IMR-90 (cell line): ENCODE results near the gene DPCD. TPM values are rescaled to one million over a fixed set of nuclear protein-coding genes. Genes with fewer than 3 reads are reported as not detected.

ENCODE experiments used
- ATAC-seq: fragments of 200-7000 bp; cut with Tn5 transposase; 2 replicates; pipeline ENCODE4 v1.9.1; 2020; ENCODE audit warnings: low read depth, mild to moderate bottlenecking, moderate library complexity
- BruUV-seq: library from RNA; stranded (reverse); fragments of 400-500 nt; replicated peaks from 2 replicates; lab custom pipeline; 2021; lab: Mats Ljungman, UMichigan
- CTCF ChIA-PET: fragments of 300-600 bp; formaldehyde crosslinking; extraction: SDS; loops from one replicate; lab custom pipeline; 2021; ENCODE audit warnings: antibody characterized with exemption; lab: Yijun Ruan, JAX
- POLR2A ChIA-PET: fragments of 300-600 bp; sonication (Branson Sonifier 250); formaldehyde crosslinking; loops from one replicate; lab custom pipeline; 2022; ENCODE audit warnings: antibody characterized with exemption; ENCODE audit not compliant: unreplicated experiment; lab: Charles Lee
- DNase-seq: peaks from one replicate; pipeline ENCODE4 v3.0.0; 2013
- H2AFZ ChIP-seq: replicated peaks from 2 replicates; pipeline ENCODE3; 2013; ENCODE audit warnings: low read length, mild to moderate bottlenecking; ENCODE audit not compliant: poor library complexity
- H2AK5ac ChIP-seq: 2 replicates; pipeline ENCODE4 v1.6.1; 2013; ENCODE audit warnings: low read depth, low read length, inconsistent platforms
- H2AK9ac ChIP-seq: replicated peaks from 2 replicates; pipeline ENCODE3; 2013; ENCODE audit warnings: mild to moderate bottlenecking, low read depth, low read length, moderate library complexity; ENCODE audit not compliant: poor library complexity
- H2BK120ac ChIP-seq: 2 replicates; pipeline ENCODE4 v1.6.1; 2013; ENCODE audit warnings: low read depth, low read length, inconsistent platforms
- H2BK15ac ChIP-seq: 3 replicates; pipeline ENCODE4 v1.6.1; 2013; ENCODE audit warnings: low read depth, low read length, inconsistent platforms
- H2BK20ac ChIP-seq: 2 replicates; pipeline ENCODE4 v1.6.1; 2013; ENCODE audit warnings: low read depth, mild to moderate bottlenecking, inconsistent platforms, low read length, moderate library complexity
- H2BK5ac ChIP-seq: 2 replicates; pipeline ENCODE4 v1.6.1; 2013; ENCODE audit warnings: mild to moderate bottlenecking, low read depth, low read length, inconsistent platforms; ENCODE audit not compliant: poor library complexity, severe bottlenecking
- H3K14ac ChIP-seq: replicated peaks from 2 replicates; pipeline ENCODE4 v1.6.1; 2013; ENCODE audit warnings: low read depth, low read length, inconsistent platforms
- H3K18ac ChIP-seq: 2 replicates; pipeline ENCODE4 v1.6.1; 2013; ENCODE audit warnings: low read depth, low read length, control low read depth
- H3K23ac ChIP-seq: 2 replicates; pipeline ENCODE4 v1.6.1; 2013; ENCODE audit warnings: low read depth, low read length, inconsistent platforms
- H3K27ac ChIP-seq: 2 replicates; pipeline ENCODE4 v1.5.1; 2013; ENCODE audit warnings: mild to moderate bottlenecking, control low read depth, low read length; ENCODE audit not compliant: insufficient read depth
- H3K27me3 ChIP-seq: 2 replicates; pipeline ENCODE4 v1.6.1; 2013; ENCODE audit warnings: low read length; ENCODE audit not compliant: control insufficient read depth, insufficient read depth
- H3K36me3 ChIP-seq: 2 replicates; pipeline ENCODE4 v1.6.1; 2013; ENCODE audit warnings: low read length, mixed read lengths; ENCODE audit not compliant: control insufficient read depth, insufficient read depth
- H3K4ac ChIP-seq: 2 replicates; pipeline ENCODE4 v1.6.1; 2013; ENCODE audit warnings: low read depth, low read length, inconsistent platforms
- H3K4me1 ChIP-seq: 2 replicates; pipeline ENCODE4 v1.6.1; 2013; ENCODE audit warnings: low read length, mixed read lengths; ENCODE audit not compliant: control insufficient read depth, insufficient read depth
- H3K4me2 ChIP-seq: 2 replicates; pipeline ENCODE4 v1.6.1; 2013; ENCODE audit warnings: low read depth, mild to moderate bottlenecking, control low read depth, low read length, moderate library complexity
- H3K4me3 ChIP-seq: 2 replicates; pipeline ENCODE4 v1.5.1; 2013; ENCODE audit warnings: low read depth, mild to moderate bottlenecking, control low read depth, low read length, moderate library complexity; ENCODE audit not compliant: insufficient read depth
- H3K56ac ChIP-seq: 2 replicates; pipeline ENCODE4 v1.6.1; 2013; ENCODE audit warnings: low read length, inconsistent platforms; ENCODE audit not compliant: insufficient read depth; ENCODE audit errors: extremely low read depth
- H3K79me1 ChIP-seq, 2 experiments: 2 replicates each; pipeline ENCODE4 v1.6.1; 2013; ENCODE audit warnings: low read length in 2 of 2, inconsistent platforms in 1 of 2, low read depth in 1 of 2
- H3K9ac ChIP-seq: 2 replicates; pipeline ENCODE4 v1.6.1; 2013; ENCODE audit warnings: low read depth, low read length, control low read depth
- H3K9me1 ChIP-seq: 2 replicates; pipeline ENCODE4 v1.6.1; 2013; ENCODE audit warnings: low read length, inconsistent platforms; ENCODE audit not compliant: insufficient read depth
- H3K9me3 ChIP-seq: 2 replicates; pipeline ENCODE4 v1.6.1; 2013; ENCODE audit warnings: low read length; ENCODE audit not compliant: control insufficient read depth, insufficient read depth
- H4K20me1 ChIP-seq: 2 replicates; pipeline ENCODE4 v1.6.1; 2013; ENCODE audit warnings: low read length, inconsistent platforms; ENCODE audit not compliant: insufficient read depth
- H4K5ac ChIP-seq: 2 replicates; pipeline ENCODE4 v1.6.1; 2013; ENCODE audit warnings: mild to moderate bottlenecking, low read depth, low read length, control low read depth
- H4K8ac ChIP-seq, 2 experiments: 2 replicates each; pipeline ENCODE4 v1.6.1; 2013; ENCODE audit warnings: low read depth in 2 of 2, low read length in 2 of 2, control low read depth in 1 of 2, inconsistent platforms in 1 of 2
- H4K91ac ChIP-seq: 2 replicates; pipeline ENCODE4 v1.6.1; 2013; ENCODE audit warnings: low read depth, low read length, inconsistent platforms; ENCODE audit not compliant: insufficient read depth
- CEBPB ChIP-seq: IDR thresholded peaks from 2 replicates; pipeline ENCODE4 v1.6.1; 2012; ENCODE audit warnings: low read depth, low read length, improper control_type of control experiment
- WGBS, 2 experiments: methylation state at CpG; one replicate each; pipeline versions ENCODE4 v1.1.5 to v1.1.7; 2013; ENCODE audit warnings: missing lambda C conversion rate in 2 of 2; ENCODE audit not compliant: insufficient read length in 1 of 2; ENCODE audit errors: extremely low coverage in 2 of 2; 5-methylcytosine and 5-hydroxymethylcytosine counted together
- dilution Hi-C: fragments of 300-500 bp; cut with HindIII; formaldehyde crosslinking; loops from one replicate; pipeline ENCODE4 v1.14.3; 2018; ENCODE audit warnings: low sequenced_read_pairs; ENCODE audit not compliant: unreplicated experiment
- in situ Hi-C: fragments of 300-500 bp; cut with MboI; formaldehyde crosslinking; loops from 3 replicates; pipeline ENCODE4 v1.14.3; 2019; ENCODE audit warnings: low sequenced_read_pairs, inconsistent platforms, mixed read lengths
- intact Hi-C: fragments of 100-400 bp; cut with micrococcal nuclease; formaldehyde crosslinking; loops from 2 replicates; pipeline ENCODE4 v1.10.0; 2022
- polyA plus RNA-seq, 3 experiments: library from polyadenylated mRNA; depleted of rRNA; stranded (reverse); fragments of >200 nt; gene quantifications; 2 replicates each; pipeline ENCODE4 v1.2.3, GENCODE V29; 2012; ENCODE audit warnings: low replicate concordance in 1 of 3
- total RNA-seq: library from RNA; depleted of rRNA; stranded (reverse); fragments of >200 nt; gene quantifications from 2 replicates; pipeline ENCODE4 v1.2.3, GENCODE V29; 2012

The DPCD gene
- total and polyA plus RNA-seq, 2 of the 4 experiments (the other 2 are of a cell fraction), result 59.1 to 73.7 TPM

DNA sequence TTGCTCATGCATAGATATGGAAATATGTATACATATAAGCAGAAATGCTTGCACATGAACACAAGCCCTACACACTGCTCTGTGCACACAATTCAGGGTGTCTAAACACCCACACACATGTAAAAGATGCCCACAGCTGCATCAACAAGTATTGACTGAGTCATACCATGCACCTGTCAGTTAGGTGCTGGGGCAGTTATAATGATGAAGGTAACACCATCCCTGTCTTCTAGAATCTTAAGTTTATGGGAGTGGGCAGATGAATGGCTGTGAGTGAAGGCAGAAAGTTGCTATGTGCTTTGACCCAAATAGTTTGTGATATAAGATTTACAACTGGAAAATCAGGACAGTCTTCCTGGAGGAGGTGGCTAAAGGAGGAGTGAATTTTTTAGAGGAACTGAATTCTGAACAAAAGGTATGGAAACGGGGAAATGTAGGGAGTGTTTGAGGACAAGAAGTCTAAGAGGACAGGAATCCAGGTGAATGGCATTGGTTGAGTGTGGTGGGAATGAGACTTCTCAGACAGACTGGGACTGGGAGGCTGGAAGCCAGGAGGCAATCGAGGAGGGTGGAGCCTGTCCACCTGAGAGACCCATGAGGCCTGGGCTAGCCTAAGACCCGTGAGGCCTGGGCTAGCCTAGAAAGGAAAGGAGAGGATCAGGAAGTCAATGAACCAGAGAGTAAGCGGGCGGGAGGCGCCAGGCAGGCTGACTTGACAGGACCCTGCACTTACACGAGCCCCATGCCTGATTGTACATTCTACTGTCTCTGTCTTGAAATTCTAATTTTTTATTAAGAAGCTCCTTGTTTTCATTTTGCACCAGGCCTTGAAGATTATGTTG, 20.7 kb upstream of the DPCD start:
- H3K4me2 ChIP-seq, result no peak overlapping the region
- no peak for ATAC-seq
- no peak for TF ChIP-seq CEBPB

More for the DNA sequence above, 20.7 kb upstream of the DPCD start:
- H4K20me1 ChIP-seq, result no peaks in the 10 kb centered on the region
- intact Hi-C loops, result no loop called here
- H3K79me1 ChIP-seq, result no peaks in the 10 kb centered on the region
- no peak for DNase-seq
- no peak overlapping the region for H3K27ac ChIP-seq
- no peaks in the 10 kb centered on the region; the same call in 1 of the 2 replicates for H3K9me1 ChIP-seq
- no peak overlapping the region for H2BK5ac ChIP-seq
- in situ Hi-C loops, result no loop called here
- H3K14ac ChIP-seq, result no peak overlapping the region
- peaks cover 6% of the 10 kb centered on the region for H3K4me1 ChIP-seq
- H3K56ac ChIP-seq, result no peak overlapping the region
- H3K4me3 ChIP-seq, result no peak overlapping the region
- H2AK9ac ChIP-seq, result no peak overlapping the region
- H4K8ac ChIP-seq, result no peak overlapping the region
- no peak overlapping the region for H2AK5ac ChIP-seq
- H4K5ac ChIP-seq, result no peak overlapping the region
- H2AFZ ChIP-seq, result no peak overlapping the region
- no peaks in the 10 kb centered on the region for H3K36me3 ChIP-seq
- H2BK15ac ChIP-seq, result no peak overlapping the region
- no peak overlapping the region for H3K4ac ChIP-seq
- H3K9ac ChIP-seq, result no peak overlapping the region
- dilution Hi-C loops, result no loop called here
- H3K27me3 ChIP-seq, result peaks cover 46% of the 10 kb centered on the region
- BruUV-seq, result no TSS peak
- H2BK120ac ChIP-seq, result no peak overlapping the region
- no peak overlapping the region for H2BK20ac ChIP-seq
- no peak overlapping the region for H3K18ac ChIP-seq
- H4K91ac ChIP-seq, result no peak overlapping the region
- 0 out of 2 replicates have a peak overlapping the region, but pooled peaks have one; percentile 8 for H3K23ac ChIP-seq
- WGBS, 2 experiments, result 80% methylated on average over 1 of the region's 7 CpGs; no CpG with 5 or more reads in 1 of the 2 experiments
- CTCF ChIA-PET, result interaction anchor here (1.6 kb wide), 1 partner anchor 354 kb away, joined by 8 read pairs; no protein-coding TSS in a partner anchor
- H3K9me3 ChIP-seq, result peaks cover under 1% of the 10 kb centered on the region; the same call in 1 of the 2 replicates
- POLR2A ChIA-PET, result no interaction called here
